CD14-positive monocyte (primary cell): ENCODE measurements around the gene KCNK18. TPM values are rescaled to one million over a fixed set of nuclear protein-coding genes. Genes with fewer than 3 reads are reported as not detected.

Experiments
- DNase-seq, 3 donors: peaks; one replicate each; pipeline ENCODE4 v3.0.0-alpha.2; 2011 to 2022
- H2AFZ ChIP-seq: 2 replicates; pipeline ENCODE4 v1.6.0; 2012; ENCODE audit warnings: mild to moderate bottlenecking, low read depth, low read length, inconsistent platforms; ENCODE audit not compliant: insufficient read depth, poor library complexity, severe bottlenecking
- H3K27ac ChIP-seq, 2 donors: 1 replicate in 1 of 2; 2 replicates in 1 of 2; pipeline ENCODE4 v1.5.1; 2012 to 2013; ENCODE audit warnings: low read length in 2 of 2, control low read depth in 1 of 2, inconsistent platforms in 1 of 2, low read depth in 1 of 2, mild to moderate bottlenecking in 1 of 2
- H3K27me3 ChIP-seq, 2 donors: one replicate each; pipeline versions ENCODE4 v1.6.0 to v1.6.1; 2011 to 2013; ENCODE audit warnings: low read length in 2 of 2; ENCODE audit not compliant: control insufficient read depth in 2 of 2, insufficient read depth in 2 of 2
- H3K36me3 ChIP-seq, 2 donors: replicated peaks in 1 of 2; 1 replicate in 1 of 2; 2 replicates in 1 of 2; pipeline versions ENCODE4 v1.5.1 to v1.6.1; 2012 to 2013; ENCODE audit warnings: low read length in 2 of 2, control low read depth in 1 of 2, inconsistent platforms in 1 of 2, mild to moderate bottlenecking in 1 of 2; ENCODE audit not compliant: insufficient read depth in 2 of 2, control insufficient read depth in 1 of 2
- H3K4me1 ChIP-seq, 2 donors: 1 replicate in 1 of 2; 2 replicates in 1 of 2; pipeline versions ENCODE4 v1.5.1 to v1.6.1; 2012 to 2013; ENCODE audit warnings: low read length in 2 of 2, control low read depth in 1 of 2, inconsistent platforms in 1 of 2, mild to moderate bottlenecking in 1 of 2, moderate library complexity in 1 of 2; ENCODE audit not compliant: insufficient read depth in 2 of 2, control insufficient read depth in 1 of 2
- H3K4me2 ChIP-seq: replicated peaks from 2 replicates; pipeline ENCODE3; 2012; ENCODE audit warnings: low read length, moderate library complexity, mild to moderate bottlenecking; ENCODE audit not compliant: poor library complexity, severe bottlenecking; ENCODE audit errors: extremely low read depth
- H3K4me3 ChIP-seq, 3 experiments: fragments of 200-600 bp in 1 of 3; sonication (generic) in 1 of 3; replicated peaks in 1 of 3; 1 replicate in 2 of 3; 2 replicates in 1 of 3; pipeline ENCODE4 v1.5.1; 2011 to 2013; ENCODE audit warnings: low read length in 3 of 3, mild to moderate bottlenecking in 3 of 3, control low read depth in 2 of 3, low read depth in 2 of 3, inconsistent platforms in 1 of 3, moderate library complexity in 1 of 3
- H3K79me2 ChIP-seq: 2 replicates; pipeline ENCODE4 v1.6.0; 2012; ENCODE audit warnings: mild to moderate bottlenecking, control low read depth, inconsistent platforms, low read length, moderate library complexity; ENCODE audit not compliant: insufficient read depth
- H3K9ac ChIP-seq: 2 replicates; pipeline ENCODE4 v1.6.0; 2017; ENCODE audit warnings: low read length, mild to moderate bottlenecking; ENCODE audit not compliant: insufficient read depth, poor library complexity, severe bottlenecking
- H3K9me3 ChIP-seq, 2 donors: replicated peaks in 1 of 2; 1 replicate in 1 of 2; 2 replicates in 1 of 2; pipeline versions ENCODE4 v1.5.1 to v1.6.1; 2012 to 2013; ENCODE audit warnings: low read length in 2 of 2, control low read depth in 1 of 2; ENCODE audit not compliant: control insufficient read depth in 1 of 2, insufficient read depth in 1 of 2
- H4K20me1 ChIP-seq: 2 replicates; pipeline ENCODE4 v1.6.0; 2012; ENCODE audit warnings: mild to moderate bottlenecking, low read length, control low read depth, moderate library complexity; ENCODE audit not compliant: insufficient read depth
- H3K27ac Mint-ChIP-seq, 7 donors: one replicate each; pipeline ENCODE4 v1.8.0; 2020; ENCODE audit warnings: mild to moderate bottlenecking in 7 of 7, mixed read lengths in 7 of 7, moderate library complexity in 6 of 7, inconsistent platforms in 2 of 7
- H3K27me3 Mint-ChIP-seq, 3 donors: one replicate each; pipeline ENCODE4 v1.8.0; 2021 to 2022; ENCODE audit warnings: low read depth in 3 of 3, mild to moderate bottlenecking in 3 of 3, mixed read lengths in 3 of 3, moderate library complexity in 3 of 3, inconsistent platforms in 1 of 3
- H3K36me3 Mint-ChIP-seq, 2 donors: one replicate each; pipeline ENCODE4 v1.8.0; 2020; ENCODE audit warnings: mixed read lengths in 2 of 2, inconsistent platforms in 1 of 2, mild to moderate bottlenecking in 1 of 2
- H3K4me1 Mint-ChIP-seq: one replicate; pipeline ENCODE4 v1.8.0; 2020; ENCODE audit warnings: mild to moderate bottlenecking, mixed read lengths
- H3K4me3 Mint-ChIP-seq, 2 donors: one replicate each; pipeline ENCODE4 v1.8.0; 2020; ENCODE audit warnings: mild to moderate bottlenecking in 2 of 2, mixed read lengths in 2 of 2, moderate library complexity in 1 of 2
- H3K9me3 Mint-ChIP-seq, 7 donors: one replicate each; pipeline ENCODE4 v1.8.0; 2020 to 2022; ENCODE audit warnings: mixed read lengths in 7 of 7, mild to moderate bottlenecking in 6 of 7, moderate library complexity in 6 of 7, inconsistent platforms in 2 of 7
- WGBS: methylation state at CpG from one replicate; pipeline ENCODE4 v1.1.5; 2013; ENCODE audit warnings: missing lambda C conversion rate; ENCODE audit not compliant: insufficient coverage; 5-methylcytosine and 5-hydroxymethylcytosine counted together
- intact Hi-C, 2 donors: fragments of 100-400 bp; cut with micrococcal nuclease; formaldehyde crosslinking; loops; one replicate each; pipeline versions ENCODE4 v1.15.0 to v1.15.1; 2023
- polyA plus RNA-seq, 3 donors: library from polyadenylated mRNA; depleted of rRNA in 1 of 3; unstranded in 2 of 3; stranded (reverse) in 1 of 3; fragments of 300-500 nt in 2 of 3; fragments of >200 nt in 1 of 3; fragmentation: Illumina TruSeq in 2 of 3; gene quantifications; 1 replicate in 2 of 3; 2 replicates in 1 of 3; pipeline ENCODE4 v1.2.3, GENCODE V29; 2012 to 2021
- TF ChIP-seq, protein P1 (sequence below): fragments of 200-600 bp; IDR thresholded peaks from one replicate; pipeline ENCODE4 v1.8.0; 2022; ENCODE audit warnings: antibody characterized with exemption, mild to moderate bottlenecking

The KCNK18 gene
- polyA plus RNA-seq, 3 donors: not detected

GRCh38 chr10:117241541-117242462 is 44.5 kb downstream of the KCNK18 start:
- no peak for DNase-seq
- H3K4me1 Mint-ChIP-seq: peaks cover 6% of the 10 kb centered on the region
- peaks cover 12 to 15% of the 10 kb centered on the region in 2 donors for H3K9me3 ChIP-seq
- no peaks in the 10 kb centered on the region for H4K20me1 ChIP-seq
- H3K27me3 Mint-ChIP-seq: peaks cover 44 to 64% (median 58%) of the 10 kb centered on the region in 3 donors
- peaks cover 0 to 2% of the 10 kb centered on the region in 2 donors for H3K36me3 Mint-ChIP-seq
- H3K9ac ChIP-seq: no peak overlapping the region
- H3K4me1 ChIP-seq: peaks cover 0 to 13% of the 10 kb centered on the region in 2 donors
- H3K27ac Mint-ChIP-seq: no peak overlapping the region
- peak overlapping the region; percentile 34 for H3K4me2 ChIP-seq
- no peak overlapping the region for H3K27ac ChIP-seq
- peak overlapping the region in 1 of 3 experiments; percentile 36 for H3K4me3 ChIP-seq
- intact Hi-C loops: no loop called here
- H3K9me3 Mint-ChIP-seq: peaks cover 7 to 28% (median 17%) of the 10 kb centered on the region in 7 donors
- H3K4me3 Mint-ChIP-seq: peak overlapping the region; percentile 20 to 81
- under 1% methylated on average over 38 of the region's 56 CpGs for WGBS
- no peaks in the 10 kb centered on the region for H3K79me2 ChIP-seq
- no peak overlapping the region for H2AFZ ChIP-seq
- peaks cover 29 to 41% of the 10 kb centered on the region in 2 donors for H3K27me3 ChIP-seq
- TF ChIP-seq, protein P1, sequence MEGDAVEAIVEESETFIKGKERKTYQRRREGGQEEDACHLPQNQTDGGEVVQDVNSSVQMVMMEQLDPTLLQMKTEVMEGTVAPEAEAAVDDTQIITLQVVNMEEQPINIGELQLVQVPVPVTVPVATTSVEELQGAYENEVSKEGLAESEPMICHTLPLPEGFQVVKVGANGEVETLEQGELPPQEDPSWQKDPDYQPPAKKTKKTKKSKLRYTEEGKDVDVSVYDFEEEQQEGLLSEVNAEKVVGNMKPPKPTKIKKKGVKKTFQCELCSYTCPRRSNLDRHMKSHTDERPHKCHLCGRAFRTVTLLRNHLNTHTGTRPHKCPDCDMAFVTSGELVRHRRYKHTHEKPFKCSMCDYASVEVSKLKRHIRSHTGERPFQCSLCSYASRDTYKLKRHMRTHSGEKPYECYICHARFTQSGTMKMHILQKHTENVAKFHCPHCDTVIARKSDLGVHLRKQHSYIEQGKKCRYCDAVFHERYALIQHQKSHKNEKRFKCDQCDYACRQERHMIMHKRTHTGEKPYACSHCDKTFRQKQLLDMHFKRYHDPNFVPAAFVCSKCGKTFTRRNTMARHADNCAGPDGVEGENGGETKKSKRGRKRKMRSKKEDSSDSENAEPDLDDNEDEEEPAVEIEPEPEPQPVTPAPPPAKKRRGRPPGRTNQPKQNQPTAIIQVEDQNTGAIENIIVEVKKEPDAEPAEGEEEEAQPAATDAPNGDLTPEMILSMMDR: no peak
- no peaks in the 10 kb centered on the region for H3K36me3 ChIP-seq

DNA sequence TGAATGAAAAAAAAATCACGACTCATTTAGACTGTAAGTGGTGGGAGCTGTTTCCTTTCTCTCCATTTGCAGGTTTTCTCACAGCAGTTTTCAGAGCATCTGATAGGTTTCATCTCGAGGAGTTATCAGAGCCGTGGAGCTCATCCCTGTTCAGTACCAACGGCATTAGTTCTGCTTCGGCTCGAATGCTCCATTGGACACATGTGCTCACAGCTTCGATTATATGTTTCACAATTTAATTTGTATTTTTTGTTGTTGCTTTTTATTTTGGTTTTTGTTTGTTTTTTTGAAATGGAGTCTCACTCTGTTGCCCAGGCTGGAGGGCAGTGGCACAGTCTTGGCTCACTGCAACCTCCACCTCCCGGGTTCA is 45.2 kb downstream of the KCNK18 start:
- H3K27me3 Mint-ChIP-seq: peaks cover 44 to 61% (median 57%) of the 10 kb centered on the region in 3 donors
- no peaks in the 10 kb centered on the region for H3K79me2 ChIP-seq
- H3K9ac ChIP-seq: no peak overlapping the region
- H4K20me1 ChIP-seq: no peaks in the 10 kb centered on the region
- peaks cover 4 to 23% (median 15%) of the 10 kb centered on the region in 7 donors for H3K9me3 Mint-ChIP-seq
- H2AFZ ChIP-seq: no peak overlapping the region
- peaks cover 6% of the 10 kb centered on the region for H3K4me1 Mint-ChIP-seq
- H3K4me1 ChIP-seq: peaks cover 0 to 13% of the 10 kb centered on the region in 2 donors
- H3K36me3 Mint-ChIP-seq: peaks cover 0 to 2% of the 10 kb centered on the region in 2 donors
- no peak overlapping the region for H3K27ac Mint-ChIP-seq
- intact Hi-C loops: no loop called here
- H3K9me3 ChIP-seq: peaks cover 10 to 11% of the 10 kb centered on the region in 2 donors
- 100% methylated on average over 4 of the region's 8 CpGs for WGBS
- no peak overlapping the region for H3K27ac ChIP-seq
- H3K27me3 ChIP-seq: peaks cover 29 to 41% of the 10 kb centered on the region in 2 donors
- H3K36me3 ChIP-seq: no peaks in the 10 kb centered on the region
- H3K4me3 ChIP-seq: no peak overlapping the region
- H3K4me2 ChIP-seq: no peak overlapping the region
- DNase-seq: no peak
- TF ChIP-seq, protein P1: no peak
- H3K4me3 Mint-ChIP-seq: peak overlapping the region in 1 of 2 donors; percentile 81
